A549 (cell line): ENCODE measurements around the gene PI4KA. TPM values are rescaled to one million over a fixed set of nuclear protein-coding genes. Genes with fewer than 3 reads are reported as not detected.

ENCODE experiments used
- ATAC-seq, 2 experiments: fragments of 200-7000 bp in 1 of 2; fragments of >200 bp in 1 of 2; cut with Nextera tagmentation in 1 of 2; cut with Tn5 transposase in 1 of 2; 3 replicates each; pipeline versions ENCODE4 v1.8.0 to v1.9.1; 2018 to 2020; ENCODE audit warnings: mild to moderate bottlenecking in 1 of 2, moderate library complexity in 1 of 2
- CTCF ChIA-PET: fragments of 300-600 bp; sonication (Branson Sonifier 250); formaldehyde crosslinking; extraction: SDS; loops from one replicate; lab custom pipeline; 2021; ENCODE audit warnings: antibody characterized with exemption, inconsistent platforms; lab: Yijun Ruan, JAX
- POLR2A ChIA-PET: fragments of 350-600 bp; formaldehyde crosslinking; extraction: SDS; loops from one replicate; lab custom pipeline; 2021; ENCODE audit warnings: antibody characterized with exemption, inconsistent platforms; lab: Yijun Ruan, JAX
- DNase-seq, 2 experiments: peaks; one replicate each; pipeline versions ENCODE4 v3.0.0 to v3.0.0-alpha.2; 2011 to 2016; ENCODE audit warnings: low read depth in 1 of 2, low spot score in 1 of 2
- FAIRE-seq: peaks from 2 replicates; lab custom pipeline; 2011; peaks lifted over from hg19 to GRCh38; lab: Jason Lieb, UNC
- H3K27ac ChIP-seq, 2 experiments: fragments of >200 bp; sonication (Bioruptor Twin); formaldehyde crosslinking; 3 replicates each; pipeline ENCODE4 v1.5.1; 2016 to 2017
- H3K4me1 ChIP-seq: fragments of >200 bp; sonication (Bioruptor Twin); formaldehyde crosslinking; 3 replicates; pipeline ENCODE4 v1.6.1; 2016
- H3K4me2 ChIP-seq: fragments of >200 bp; sonication (Bioruptor Twin); formaldehyde crosslinking; 3 replicates; pipeline ENCODE4 v1.6.1; 2016
- H3K4me3 ChIP-seq: fragments of >200 bp; sonication (Bioruptor Twin); formaldehyde crosslinking; 3 replicates; pipeline ENCODE4 v1.5.1; 2016
- H3K9me3 ChIP-seq: fragments of >200 bp; sonication (Bioruptor Twin); formaldehyde crosslinking; 3 replicates; pipeline ENCODE4 v1.6.1; 2016
- BCL3 ChIP-seq: fragments of >200 bp; sonication (Bioruptor Twin); formaldehyde crosslinking; IDR thresholded peaks from 3 replicates; pipeline ENCODE4 v1.6.1; 2016
- CHD2 ChIP-seq: fragments of 150-350 bp; IDR thresholded peaks from 2 replicates; pipeline ENCODE4 v1.6.1; 2014; ENCODE audit warnings: low read length; ENCODE audit not compliant: partially characterized antibody
- E2F6 ChIP-seq: IDR thresholded peaks from 2 replicates; pipeline ENCODE4 v1.6.1; 2012; ENCODE audit warnings: low read depth, borderline replicate concordance
- EHF ChIP-seq: fragments of 250-450 bp; sonication (Bioruptor Pico); IDR thresholded peaks from 2 replicates; pipeline ENCODE4 v1.5.0; 2020; ENCODE audit warnings: mild to moderate bottlenecking
- EP300 ChIP-seq, 2 experiments: fragments of >200 bp; sonication (Bioruptor Twin); formaldehyde crosslinking; IDR thresholded peaks; 2 replicates in 1 of 2; 3 replicates in 1 of 2; pipeline ENCODE4 v1.6.1; 2016 to 2017
- ESRRA ChIP-seq: fragments of 150-350 bp; IDR thresholded peaks from 2 replicates; pipeline ENCODE4 v1.6.1; 2014; ENCODE audit warnings: mild to moderate bottlenecking, low read length, borderline replicate concordance
- HES2 ChIP-seq: fragments of >200 bp; sonication (Bioruptor Twin); formaldehyde crosslinking; IDR thresholded peaks from 2 replicates; pipeline ENCODE4 v1.6.1; 2016
- HEYL ChIP-seq: fragments of 250-450 bp; sonication (Bioruptor Pico); IDR thresholded peaks from 2 replicates; pipeline ENCODE4 v1.8.0; 2021; ENCODE audit warnings: mild to moderate bottlenecking, moderate library complexity
- HOXB13 ChIP-seq: fragments of 250-450 bp; sonication (Bioruptor Pico); IDR thresholded peaks from 2 replicates; pipeline ENCODE4 v1.5.0; 2020; ENCODE audit warnings: low read depth, mild to moderate bottlenecking, moderate library complexity
- MAX ChIP-seq: IDR thresholded peaks from 2 replicates; pipeline ENCODE4 v1.6.1; 2012
- MAZ ChIP-seq: fragments of 150-350 bp; IDR thresholded peaks from 2 replicates; pipeline ENCODE4 v1.6.1; 2014; ENCODE audit warnings: antibody characterized with exemption, low read depth, low read length, borderline replicate concordance
- MYC ChIP-seq: IDR thresholded peaks from 2 replicates; pipeline ENCODE4 v1.6.1; 2012; ENCODE audit warnings: mild to moderate bottlenecking, inconsistent platforms, low read length, improper control_type of control experiment, borderline replicate concordance
- NFE2L2 ChIP-seq: fragments of 150-350 bp; conservative IDR thresholded peaks from 2 replicates; pipeline ENCODE4 v1.6.1; 2014; ENCODE audit warnings: low read length
- NPAS2 ChIP-seq: fragments of 250-450 bp; sonication (Bioruptor Pico); IDR thresholded peaks from 2 replicates; pipeline ENCODE4 v1.8.0; 2022; ENCODE audit warnings: mild to moderate bottlenecking, moderate library complexity, borderline replicate concordance
- POLR2A ChIP-seq: IDR thresholded peaks from 2 replicates; pipeline ENCODE4 v1.6.1; 2012; ENCODE audit warnings: mild to moderate bottlenecking, low read length
- RCOR1 ChIP-seq: fragments of 150-350 bp; IDR thresholded peaks from 2 replicates; pipeline ENCODE4 v1.6.1; 2014; ENCODE audit warnings: antibody characterized with exemption, low read length, low read depth
- REST ChIP-seq: fragments of 200-600 bp; sonication (generic); IDR thresholded peaks from 2 replicates; pipeline ENCODE4 v1.6.1; 2016; ENCODE audit warnings: antibody characterized with exemption, mild to moderate bottlenecking, moderate library complexity
- RFX5 ChIP-seq: fragments of 450-650 bp; IDR thresholded peaks from 2 replicates; pipeline ENCODE4 v1.7.1; 2014; ENCODE audit warnings: antibody characterized with exemption, mild to moderate bottlenecking, moderate library complexity
- RNF2 ChIP-seq: fragments of 200-600 bp; sonication (generic); IDR thresholded peaks from 2 replicates; pipeline ENCODE4 v1.6.1; 2016; ENCODE audit warnings: low read depth, mild to moderate bottlenecking, antibody characterized with exemption, moderate library complexity, borderline replicate concordance
- SREBF2 ChIP-seq: fragments of 450-650 bp; IDR thresholded peaks from 2 replicates; pipeline ENCODE4 v1.6.1; 2014; ENCODE audit warnings: mild to moderate bottlenecking, moderate library complexity
- ZFP36 ChIP-seq: fragments of 450-650 bp; IDR thresholded peaks from 2 replicates; pipeline ENCODE4 v1.6.1; 2014; ENCODE audit warnings: borderline replicate concordance; ENCODE audit not compliant: partially characterized antibody
- ZSCAN20 ChIP-seq: fragments of 250-450 bp; sonication (Bioruptor Pico); IDR thresholded peaks from 2 replicates; pipeline ENCODE4 v1.8.0; 2022; ENCODE audit warnings: mild to moderate bottlenecking, moderate library complexity
- WGBS: methylation state at CpG from one replicate; pipeline ENCODE4 v1.1.6; 2017; ENCODE audit errors: missing lambda C conversion rate; 5-methylcytosine and 5-hydroxymethylcytosine counted together
- polyA plus RNA-seq, 4 experiments: library from polyadenylated mRNA; depleted of rRNA in 3 of 4; stranded (reverse); fragments of >200 nt; fragmentation: RNase III in 1 of 4; extraction: RNeasy Plus Mini Kit Qiagen cat#74134 plus additional on column Dnase treatment in 1 of 4; gene quantifications; 2 replicates in 3 of 4; 3 replicates in 1 of 4; pipeline ENCODE4 v1.2.3, GENCODE V29; 2011 to 2017
- TF ChIP-seq, protein P1 (sequence below): fragments of 250-450 bp; sonication (Bioruptor Pico); IDR thresholded peaks from 2 replicates; pipeline ENCODE4 v1.5.0; 2021; ENCODE audit warnings: mild to moderate bottlenecking, moderate library complexity, borderline replicate concordance

Gene PI4KA
- polyA plus RNA-seq, 2 of the 4 experiments (the other 2 are of a cell fraction), result 14.4 to 21.3 TPM

DNA sequence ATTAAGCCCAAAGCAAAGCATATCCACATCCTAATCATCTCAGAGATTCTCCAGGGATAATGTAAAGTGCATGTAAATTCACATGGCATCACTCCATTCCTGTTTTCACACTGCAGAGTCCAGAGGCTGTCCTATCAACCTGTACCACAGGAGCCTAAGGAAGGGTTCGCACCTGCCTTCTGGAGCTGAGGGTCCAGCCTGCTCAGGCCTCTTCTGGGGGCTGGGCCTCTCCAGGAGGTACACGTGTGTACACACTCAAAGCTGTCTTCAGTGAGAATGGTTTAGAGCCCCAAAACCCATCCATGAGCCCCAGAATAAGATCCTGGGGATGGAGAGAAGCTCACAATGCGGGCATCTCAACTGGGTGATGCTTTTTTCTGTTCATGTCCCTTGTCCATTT is 23.9 kb downstream of the PI4KA start:
- no peak for ATAC-seq
- 79% methylated on average over 3 of the region's 3 CpGs for WGBS
- H3K4me2 ChIP-seq, result no peak overlapping the region
- CTCF ChIA-PET, result no interaction called here
- H3K4me1 ChIP-seq, result no peaks in the 10 kb centered on the region
- H3K9me3 ChIP-seq, result no peaks in the 10 kb centered on the region
- POLR2A ChIA-PET, result no interaction called here
- DNase-seq, result no peak
- no peak for FAIRE-seq
- no peak overlapping the region for H3K4me3 ChIP-seq
- H3K27ac ChIP-seq, result no peak overlapping the region
- TF ChIP-seq HOXB13 (CRISPR knock-in tag) (no peak), NPAS2 (no peak), EHF (CRISPR knock-in tag) (no peak), HES2 (no peak), MYC (no peak), E2F6 (no peak), MAX (no peak), SREBF2 (no peak), RCOR1 (no peak), ZSCAN20 (CRISPR knock-in tag) (no peak)
- TF ChIP-seq, all 56 proteins: peak for 0

- WGBS, result 74% methylated on average over 3 of the region's 3 CpGs
- no peak for DNase-seq
- no peaks in the 10 kb centered on the region for H3K9me3 ChIP-seq
- TF ChIP-seq RFX5, result no peak
- no peak for TF ChIP-seq POLR2A
- FAIRE-seq, result no peak
- ChIA-PET POLR2A (no interaction called here), CTCF (no interaction called here)
- no peak overlapping the region for H3K27ac ChIP-seq
- no peak overlapping the region for H3K4me3 ChIP-seq
- no peak for ATAC-seq
- H3K4me2 ChIP-seq, result no peak overlapping the region
- H3K4me1 ChIP-seq, result no peaks in the 10 kb centered on the region
Measured at GRCh38 chr22:20834206-20834605, 24.4 kb downstream of the PI4KA start.

DNA sequence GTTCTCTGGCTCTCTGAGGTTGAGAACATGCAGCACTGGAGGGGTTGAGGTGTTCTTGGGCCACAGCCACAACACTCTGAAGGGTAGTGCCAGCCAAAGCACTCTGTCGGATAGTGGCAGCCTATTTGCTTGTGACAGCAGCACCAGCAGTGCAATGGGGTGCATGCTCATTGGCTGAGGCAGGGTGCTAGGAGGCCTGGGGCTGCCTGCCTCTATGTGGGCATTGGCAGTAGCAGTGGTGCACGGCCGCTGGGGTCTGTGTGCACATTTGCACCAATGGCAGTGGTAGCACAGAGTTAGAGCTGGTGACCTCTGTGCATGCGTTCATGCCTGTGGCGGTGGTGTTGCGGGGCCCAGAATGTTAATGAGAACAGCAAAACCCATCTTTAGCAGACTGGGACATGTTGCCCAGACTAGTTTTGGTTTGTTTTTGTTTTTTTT is 25.4 kb downstream of the PI4KA start:
- POLR2A ChIA-PET, result no interaction called here

GRCh38 chr22:20829491-20830134 is 29.0 kb downstream of the PI4KA start:
- no peak for DNase-seq
- FAIRE-seq, result no peak
- CTCF ChIA-PET, result interaction anchor here (0.6 kb wide), 1 partner anchor 125 kb away, joined by 3 read pairs; no protein-coding TSS in a partner anchor
- POLR2A ChIA-PET, result no interaction called here
- Histone ChIP-seq H3K9me3 (no peaks in the 10 kb centered on the region), H3K4me2 (no peak overlapping the region), H3K4me1 (no peaks in the 10 kb centered on the region), H3K27ac (no peak overlapping the region), H3K4me3 (no peak overlapping the region)
- ATAC-seq, result no peak
- 95% methylated on average over 3 of the region's 3 CpGs for WGBS
- TF ChIP-seq RNF2 (no peak), CHD2 (no peak), ESRRA (no peak), REST (no peak), NFE2L2 (no peak), HEYL (no peak), SREBF2 (no peak), BCL3 (no peak), EP300 (IDR thresholded peaks at IDR 0.05) (no peak), MAZ (no peak)
- TF ChIP-seq, protein P1, sequence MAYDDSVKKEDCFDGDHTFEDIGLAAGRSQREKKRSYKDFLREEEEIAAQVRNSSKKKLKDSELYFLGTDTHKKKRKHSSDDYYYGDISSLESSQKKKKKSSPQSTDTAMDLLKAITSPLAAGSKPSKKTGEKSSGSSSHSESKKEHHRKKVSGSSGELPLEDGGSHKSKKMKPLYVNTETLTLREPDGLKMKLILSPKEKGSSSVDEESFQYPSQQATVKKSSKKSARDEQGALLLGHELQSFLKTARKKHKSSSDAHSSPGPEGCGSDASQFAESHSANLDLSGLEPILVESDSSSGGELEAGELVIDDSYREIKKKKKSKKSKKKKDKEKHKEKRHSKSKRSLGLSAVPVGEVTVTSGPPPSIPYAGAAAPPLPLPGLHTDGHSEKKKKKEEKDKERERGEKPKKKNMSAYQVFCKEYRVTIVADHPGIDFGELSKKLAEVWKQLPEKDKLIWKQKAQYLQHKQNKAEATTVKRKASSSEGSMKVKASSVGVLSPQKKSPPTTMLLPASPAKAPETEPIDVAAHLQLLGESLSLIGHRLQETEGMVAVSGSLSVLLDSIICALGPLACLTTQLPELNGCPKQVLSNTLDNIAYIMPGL (CRISPR knock-in tag), result no peak

More for the DNA sequence above, 25.4 kb downstream of the PI4KA start:
- H3K4me2 ChIP-seq, result no peak overlapping the region
- no peaks in the 10 kb centered on the region for H3K9me3 ChIP-seq
- 96% methylated on average over 4 of the region's 6 CpGs for WGBS
- CTCF ChIA-PET, result interaction anchor here (0.9 to 1.1 kb wide), 2 partner anchors 12 to 13 kb away, joined by 3 read pairs; no protein-coding TSS in a partner anchor
- DNase-seq, result no peak
- TF ChIP-seq ZFP36, result no peak
- H3K4me1 ChIP-seq, result no peaks in the 10 kb centered on the region
- no peak overlapping the region for H3K27ac ChIP-seq
- no peak for ATAC-seq
- no peak for FAIRE-seq
- H3K4me3 ChIP-seq, result no peak overlapping the region
